ENCODE measurements around the gene RACK1.
"Not testable (repeated sequence)": the region's sequence is repeated elsewhere in the genome, so short reads cannot be mapped to it uniquely, and the experiment has no call there.

The RACK1 gene

GRCh38 chr5:181232593-181232992 is 11.1 kb downstream of the RACK1 start:
- DNase-seq: no peak

GRCh38 chr5:181231432-181231831 is 12.3 kb downstream of the RACK1 start:
- DNase-seq: no peak

- DNase-seq: no peak
These were observed 13.2 kb downstream of the RACK1 start for GRCh38 chr5:181230551-181230950.

- no peak for DNase-seq
These were observed 13.7 kb downstream of the RACK1 start for GRCh38 chr5:181229996-181230395.

- no peak for DNase-seq
These were observed 19.1 kb downstream of the RACK1 start for GRCh38 chr5:181224390-181225229.

- DNase-seq: no peak
These were observed 19.8 kb downstream of the RACK1 start for GRCh38 chr5:181223729-181224389.

- DNase-seq: no peak
These were observed 20.5 kb downstream of the RACK1 start, which contains the start of gene TRIM41 for GRCh38 chr5:181223058-181223728. TRIM41 (plus strand) TSS chr5:181223281; CDS start chr5:181224000, 719 bp downstream.

- DNase-seq: no peak
These were observed 21.1 kb downstream of the RACK1 start for GRCh38 chr5:181222630-181223057.

GRCh38 chr5:181221792-181222629 is 21.7 kb downstream of the RACK1 start:
- no peak for DNase-seq

- no peak for DNase-seq
These were observed 22.5 kb downstream of the RACK1 start for GRCh38 chr5:181221105-181221791.

- DNase-seq: no peak
These were observed 23.6 kb downstream of the RACK1 start for GRCh38 chr5:181220178-181220515.

GRCh38 chr5:181219262-181220177 is 24.2 kb downstream of the RACK1 start:
- no peak for DNase-seq

- DNase-seq: no peak
These were observed 24.9 kb downstream of the RACK1 start for GRCh38 chr5:181218795-181219124.

- DNase-seq: no peak
These were observed 26.0 kb downstream of the RACK1 start for GRCh38 chr5:181217803-181218062.

GRCh38 chr5:181217111-181217802 is 26.4 kb downstream of the RACK1 start:
- DNase-seq: no peak

- DNase-seq: no peak
These were observed 27.4 kb downstream of the RACK1 start for GRCh38 chr5:181215997-181216989.

GRCh38 chr5:181214249-181214648 is 29.5 kb downstream of the RACK1 start:
- not testable (repeated sequence) for DNase-seq

GRCh38 chr5:181212934-181213333 is 30.8 kb downstream of the RACK1 start:
- no peak for DNase-seq

- DNase-seq: no peak
These were observed 31.6 kb downstream of the RACK1 start for GRCh38 chr5:181212080-181212479.

- no peak for DNase-seq
These were observed 32.5 kb downstream of the RACK1 start for GRCh38 chr5:181211208-181211607.

All from NCI-H69 (cell line).